GM19438 (cell line): ENCODE measurements around the gene TMEM88.
"Not testable (repeated sequence)": the region's sequence is repeated elsewhere in the genome, so short reads cannot be mapped to it uniquely, and the experiment has no call there.

Experiments
- ATAC-seq: cut with Tn5 transposase; IDR thresholded peaks from one replicate; pipeline ENCODE4 v1.9.1; 2021; ENCODE audit warnings: low read depth; ENCODE audit not compliant: unreplicated experiment

The TMEM88 gene

GRCh38 chr17:7855660-7856010, 769 bp downstream of the TMEM88 start:
- ATAC-seq = no peak

GRCh38 chr17:7856011-7856810, 1.3 kb downstream of the TMEM88 start:
- no peak for ATAC-seq

- peak; percentile 75 for ATAC-seq
These were observed 2.2 kb downstream of the TMEM88 start, which contains the start of gene NAA38 for GRCh38 chr17:7856811-7857712. Gene NAA38 (minus strand): TSS chr17:7857559. CDS start chr17:7857463, 96 bp downstream.

GRCh38 chr17:7857713-7858521, 3.1 kb downstream of the TMEM88 start, which contains the start of gene CYB5D1:
Gene CYB5D1 (plus strand): TSS chr17:7858003. CDS start chr17:7858135, 132 bp downstream.
- ATAC-seq = peak; percentile 31

- ATAC-seq = no peak
These were observed 3.6 kb downstream of the TMEM88 start for GRCh38 chr17:7858522-7858810.

- no peak for ATAC-seq
These were observed 4.2 kb downstream of the TMEM88 start for GRCh38 chr17:7859028-7859427.

- no peak for ATAC-seq
These were observed 8.0 kb downstream of the TMEM88 start for GRCh38 chr17:7862692-7863437.

GRCh38 chr17:7864384-7864783, 9.5 kb downstream of the TMEM88 start:
- not testable (repeated sequence) for ATAC-seq

- no peak for ATAC-seq
These were observed 10.3 kb downstream of the TMEM88 start for GRCh38 chr17:7864995-7865650.

GRCh38 chr17:7867881-7868329, 13.0 kb downstream of the TMEM88 start:
- ATAC-seq = no peak

- no peak for ATAC-seq
These were observed 18.2 kb downstream of the TMEM88 start for GRCh38 chr17:7873051-7873450.

- no peak for ATAC-seq
These were observed 21.0 kb downstream of the TMEM88 start for GRCh38 chr17:7875804-7876370.

GRCh38 chr17:7878234-7878633, 23.4 kb downstream of the TMEM88 start:
- no peak for ATAC-seq

GRCh38 chr17:7880076-7880868, 25.4 kb downstream of the TMEM88 start:
- ATAC-seq = no peak

- no peak for ATAC-seq
These were observed 26.6 kb downstream of the TMEM88 start for GRCh38 chr17:7881276-7882054.

- no peak for ATAC-seq
These were observed 27.2 kb downstream of the TMEM88 start for GRCh38 chr17:7882068-7882467.

GRCh38 chr17:7882629-7883028, 27.8 kb downstream of the TMEM88 start:
- no peak for ATAC-seq
